Neural crest cell (in vitro differentiated cells): ENCODE measurements around the gene ADGRB3. TPM values are rescaled to one million over a fixed set of nuclear protein-coding genes. Genes with fewer than 3 reads are reported as not detected.
A peak's percentile ranks its signal among the peaks of the same experiment; 100 is the strongest.

Experiments used
- DNase-seq: peaks from one replicate; pipeline ENCODE4 v3.0.0; 2021; ENCODE audit warnings: low read depth, mixed read lengths, low spot score
- H3K27ac Mint-ChIP-seq: one replicate; pipeline ENCODE4 v1.8.0; 2021; ENCODE audit warnings: mild to moderate bottlenecking, mixed read lengths; ENCODE audit not compliant: unreplicated experiment
- H3K27me3 Mint-ChIP-seq: 2 replicates; pipeline ENCODE4 v1.8.0; 2021; ENCODE audit warnings: low read depth, mild to moderate bottlenecking, mixed read lengths
- H3K36me3 Mint-ChIP-seq: 2 replicates; pipeline ENCODE4 v1.8.0; 2021; ENCODE audit warnings: low read depth, mild to moderate bottlenecking, mixed read lengths
- H3K4me1 Mint-ChIP-seq: 2 replicates; pipeline ENCODE4 v1.8.0; 2021; ENCODE audit warnings: mixed read lengths
- H3K4me3 Mint-ChIP-seq: one replicate; pipeline ENCODE4 v1.8.0; 2021; ENCODE audit warnings: mild to moderate bottlenecking, mixed read lengths
- H3K9me3 Mint-ChIP-seq: 2 replicates; pipeline ENCODE4 v1.8.0; 2021; ENCODE audit warnings: mixed read lengths
- total RNA-seq: library from RNA; stranded (reverse); gene quantifications from 2 replicates; pipeline ENCODE4 v1.2.1, GENCODE V29; 2021
- TF ChIP-seq, protein P1 (sequence below): fragments of 200-600 bp; sonication (generic); conservative IDR thresholded peaks from 2 replicates; pipeline ENCODE4 v1.5.0; 2021; ENCODE audit warnings: antibody characterized with exemption, mild to moderate bottlenecking

ADGRB3 gene
- total RNA-seq, 1 donor from 2014 or later = 5.1 TPM

DNA sequence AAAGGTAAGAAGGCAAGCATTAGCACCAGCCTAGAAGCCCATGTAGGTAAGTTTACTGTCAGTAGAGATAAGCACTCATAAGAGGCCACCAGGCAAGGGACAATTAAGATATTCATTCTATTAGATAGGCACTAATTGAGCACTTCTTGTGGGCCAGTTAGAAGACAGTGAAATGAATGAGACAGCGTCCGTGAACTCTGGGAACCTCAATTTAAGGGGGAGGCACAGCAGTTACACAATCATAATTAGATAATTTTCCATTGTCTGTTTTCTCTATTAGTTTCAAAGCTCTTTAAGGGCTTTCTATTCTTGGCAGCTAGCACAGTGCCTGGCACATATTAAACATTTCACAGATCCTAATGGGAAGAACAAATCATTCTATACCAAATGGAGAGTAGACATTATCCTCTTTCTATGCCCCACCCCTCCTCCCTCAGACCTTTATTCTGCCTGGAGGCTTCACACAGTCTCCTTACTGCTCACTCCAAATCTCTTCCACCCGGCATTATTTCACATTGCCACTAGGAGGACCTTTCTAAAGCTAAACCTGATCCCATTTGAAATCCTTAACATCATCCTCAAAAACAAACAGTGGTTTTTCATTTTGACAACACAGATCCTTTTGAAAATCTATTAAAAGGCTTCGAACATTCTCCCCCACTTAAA is 529.6 kb downstream of the ADGRB3 start:
- no peak overlapping the region for H3K27ac Mint-ChIP-seq
- H3K36me3 Mint-ChIP-seq = no peaks in the 10 kb centered on the region
- TF ChIP-seq, protein P1, sequence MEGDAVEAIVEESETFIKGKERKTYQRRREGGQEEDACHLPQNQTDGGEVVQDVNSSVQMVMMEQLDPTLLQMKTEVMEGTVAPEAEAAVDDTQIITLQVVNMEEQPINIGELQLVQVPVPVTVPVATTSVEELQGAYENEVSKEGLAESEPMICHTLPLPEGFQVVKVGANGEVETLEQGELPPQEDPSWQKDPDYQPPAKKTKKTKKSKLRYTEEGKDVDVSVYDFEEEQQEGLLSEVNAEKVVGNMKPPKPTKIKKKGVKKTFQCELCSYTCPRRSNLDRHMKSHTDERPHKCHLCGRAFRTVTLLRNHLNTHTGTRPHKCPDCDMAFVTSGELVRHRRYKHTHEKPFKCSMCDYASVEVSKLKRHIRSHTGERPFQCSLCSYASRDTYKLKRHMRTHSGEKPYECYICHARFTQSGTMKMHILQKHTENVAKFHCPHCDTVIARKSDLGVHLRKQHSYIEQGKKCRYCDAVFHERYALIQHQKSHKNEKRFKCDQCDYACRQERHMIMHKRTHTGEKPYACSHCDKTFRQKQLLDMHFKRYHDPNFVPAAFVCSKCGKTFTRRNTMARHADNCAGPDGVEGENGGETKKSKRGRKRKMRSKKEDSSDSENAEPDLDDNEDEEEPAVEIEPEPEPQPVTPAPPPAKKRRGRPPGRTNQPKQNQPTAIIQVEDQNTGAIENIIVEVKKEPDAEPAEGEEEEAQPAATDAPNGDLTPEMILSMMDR = peak; percentile 59
- no peak for DNase-seq
- no peaks in the 10 kb centered on the region for H3K27me3 Mint-ChIP-seq
- H3K4me3 Mint-ChIP-seq = no peak overlapping the region
- H3K4me1 Mint-ChIP-seq = no peaks in the 10 kb centered on the region
- H3K9me3 Mint-ChIP-seq = no peaks in the 10 kb centered on the region

DNA sequence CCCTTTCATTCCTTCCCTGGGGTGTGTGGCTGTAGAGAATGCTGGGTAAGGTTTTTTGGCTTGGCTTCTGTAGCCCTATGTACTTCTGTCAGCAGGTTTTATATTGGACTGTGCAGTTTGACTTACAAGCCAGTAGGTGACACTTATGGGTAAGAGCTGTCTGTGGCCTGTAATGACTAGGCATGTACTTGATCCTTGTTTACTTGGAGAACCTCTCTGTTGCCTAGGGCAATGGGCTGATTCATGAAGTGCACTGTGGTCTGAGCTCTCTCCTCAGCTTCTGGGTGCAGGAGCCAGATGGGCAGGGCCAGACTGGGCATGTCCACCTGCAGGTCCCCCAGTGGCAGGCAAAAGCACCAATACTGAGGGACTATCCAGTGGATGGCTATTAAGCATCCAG is 544.6 kb downstream of the ADGRB3 start:
- TF ChIP-seq, protein P1 = no peak
- Mint-ChIP-seq H3K9me3 (peaks cover 8% of the 10 kb centered on the region), H3K4me3 (no peak overlapping the region), H3K4me1 (no peaks in the 10 kb centered on the region), H3K27ac (no peak overlapping the region), H3K27me3 (no peaks in the 10 kb centered on the region), H3K36me3 (no peaks in the 10 kb centered on the region)
- no peak for DNase-seq

DNA sequence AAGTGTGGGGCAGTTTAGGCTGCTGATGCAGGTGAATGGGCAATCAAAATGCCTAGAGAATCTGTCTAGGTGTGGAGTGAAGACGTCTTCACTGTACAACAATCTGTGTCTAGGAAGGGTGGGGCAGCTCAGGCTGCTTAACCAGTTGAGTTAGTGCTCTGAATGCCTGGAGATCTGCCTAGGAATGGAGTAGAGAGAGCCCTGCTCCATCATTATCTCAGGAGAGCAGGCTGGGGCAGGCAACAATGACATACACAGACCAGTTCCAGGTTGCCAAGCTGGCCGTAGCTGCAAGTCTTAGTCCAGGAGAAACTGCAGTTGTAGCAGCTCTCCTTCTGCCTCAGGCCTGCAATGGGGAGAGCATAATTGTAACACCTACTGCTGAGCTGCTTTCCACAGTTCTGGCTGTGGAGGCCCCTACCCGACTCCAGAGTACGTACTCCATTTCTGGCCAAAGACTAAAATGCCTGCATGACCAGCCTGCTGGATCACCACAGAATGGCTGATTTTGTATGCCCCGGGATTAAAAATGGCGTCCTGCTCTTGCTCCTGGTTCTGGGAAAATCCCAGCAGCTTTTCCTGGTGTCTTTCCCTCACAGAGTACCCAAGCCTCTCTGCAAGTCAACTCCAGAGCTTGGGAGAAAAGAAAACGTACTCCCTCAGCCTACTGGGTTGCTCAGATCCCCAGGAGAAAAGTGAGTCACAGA is 545.4 kb downstream of the ADGRB3 start:
- Mint-ChIP-seq H3K4me1 (no peaks in the 10 kb centered on the region), H3K27ac (peak overlapping the region; percentile 67), H3K27me3 (no peaks in the 10 kb centered on the region), H3K4me3 (no peak overlapping the region), H3K9me3 (peaks cover 8% of the 10 kb centered on the region), H3K36me3 (no peaks in the 10 kb centered on the region)
- no peak for DNase-seq
- TF ChIP-seq, protein P1 = no peak

DNA sequence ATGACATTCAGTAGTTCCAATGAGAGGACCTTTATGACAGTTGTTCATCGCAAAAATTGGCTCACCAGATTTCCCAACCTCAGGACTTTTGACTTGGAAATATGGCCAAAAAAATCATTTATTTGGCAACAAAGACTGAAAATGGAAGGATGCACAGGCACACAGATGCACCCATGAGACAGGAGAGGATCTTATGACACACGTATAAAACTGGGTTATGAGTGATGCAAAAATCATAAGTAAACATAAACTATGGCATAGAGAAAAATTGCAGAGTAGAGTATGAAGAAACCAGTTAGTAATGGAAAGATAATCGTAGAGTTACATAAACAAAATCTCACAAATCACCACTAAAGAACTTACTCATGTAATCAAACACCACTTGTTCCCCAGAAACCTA is 546.9 kb downstream of the ADGRB3 start:
- Mint-ChIP-seq H3K4me1 (no peaks in the 10 kb centered on the region), H3K27me3 (no peaks in the 10 kb centered on the region), H3K9me3 (peaks cover 8% of the 10 kb centered on the region), H3K36me3 (no peaks in the 10 kb centered on the region), H3K4me3 (no peak overlapping the region), H3K27ac (no peak overlapping the region)
- DNase-seq = no peak
- TF ChIP-seq, protein P1 = no peak

DNA sequence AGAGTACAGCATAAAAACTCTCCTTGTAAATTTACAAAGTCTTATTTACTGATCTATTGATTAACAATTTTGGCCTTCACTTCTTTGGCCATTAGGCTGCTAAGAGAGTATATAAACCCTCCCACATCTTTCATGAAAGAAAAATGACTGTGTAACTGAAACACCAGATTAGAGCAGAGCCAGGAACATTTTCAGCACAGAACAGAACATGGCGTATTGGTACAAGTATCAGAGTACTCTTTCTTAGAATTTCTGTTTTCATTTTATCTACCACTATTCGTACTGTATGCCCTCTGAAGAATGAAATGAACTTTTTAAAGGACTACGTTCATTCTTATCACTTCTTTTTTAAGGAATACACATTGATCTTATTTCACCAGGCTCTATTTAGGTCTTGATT is 550.2 kb downstream of the ADGRB3 start:
- Mint-ChIP-seq H3K27ac (no peak overlapping the region), H3K9me3 (no peaks in the 10 kb centered on the region), H3K4me3 (no peak overlapping the region), H3K4me1 (no peaks in the 10 kb centered on the region), H3K27me3 (no peaks in the 10 kb centered on the region), H3K36me3 (no peaks in the 10 kb centered on the region)
- DNase-seq = no peak
- TF ChIP-seq, protein P1 = no peak
